Esophagus mucosa (tissue), 1 donor: ENCODE results near the gene NT5DC3. TPM values are rescaled to one million over a fixed set of nuclear protein-coding genes. Genes with fewer than 3 reads are reported as not detected.
"Not testable (repeated sequence)": the region's sequence is repeated elsewhere in the genome, so short reads cannot be mapped to it uniquely, and the experiment has no call there.

Experiments
- ATAC-seq: fragments of 200-7000 bp; cut with Tn5 transposase; one replicate; pipeline ENCODE4 v1.9.1; 2020
- total RNA-seq: library from RNA; stranded (reverse); gene quantifications from one replicate; pipeline ENCODE4 v1.2.4, GENCODE V29; 2023
- donor health status: DM: yes; HTN: yes; CAD: no.

NT5DC3 gene
- total RNA-seq, 1 donor from 2014 or later = 4.8 TPM

DNA sequence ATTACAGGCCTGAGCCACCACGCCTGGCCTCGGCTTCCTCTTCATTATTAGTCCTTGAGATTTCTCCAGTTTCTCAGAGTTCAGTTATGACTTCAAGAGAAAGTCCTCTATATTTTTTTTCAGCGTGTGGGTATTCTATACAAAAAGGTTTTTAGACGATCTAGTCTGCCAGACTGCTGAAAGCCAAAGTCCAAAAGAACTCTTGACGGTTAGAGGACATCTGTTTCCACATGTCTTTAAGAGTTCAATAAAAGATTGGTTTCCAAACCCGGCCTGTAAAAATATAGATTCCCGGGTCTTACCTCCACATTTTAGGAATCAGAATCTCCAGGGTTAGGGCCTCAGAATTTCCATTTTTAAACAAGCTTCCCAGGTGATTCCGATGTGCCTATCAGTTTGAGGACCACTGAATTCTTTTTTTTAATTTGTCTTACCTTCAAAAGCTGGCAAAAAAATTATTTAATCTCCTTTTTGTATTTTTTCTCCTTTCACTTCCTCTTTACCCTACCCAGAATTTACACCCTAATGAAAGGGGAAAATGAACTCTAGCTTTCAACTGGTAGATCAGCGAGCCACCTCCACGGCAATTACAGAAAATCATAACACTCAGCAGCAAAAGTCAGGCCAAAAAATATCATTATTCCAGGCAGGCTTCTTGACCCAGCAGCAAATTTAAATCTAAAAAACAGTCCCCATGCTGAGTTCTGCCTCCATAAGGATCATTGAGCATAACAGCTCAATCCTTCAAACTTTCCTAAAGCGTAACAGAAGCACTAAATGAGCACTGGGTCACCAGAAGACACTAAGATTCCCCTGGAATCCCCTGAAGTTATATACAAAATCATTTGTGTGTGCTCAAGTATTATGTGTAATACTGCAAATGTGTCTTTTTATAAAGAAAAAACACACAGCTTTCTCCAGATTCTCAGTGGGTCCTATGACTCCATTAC lies 8.7 kb downstream of the NT5DC3 start:
- no peak for ATAC-seq

DNA sequence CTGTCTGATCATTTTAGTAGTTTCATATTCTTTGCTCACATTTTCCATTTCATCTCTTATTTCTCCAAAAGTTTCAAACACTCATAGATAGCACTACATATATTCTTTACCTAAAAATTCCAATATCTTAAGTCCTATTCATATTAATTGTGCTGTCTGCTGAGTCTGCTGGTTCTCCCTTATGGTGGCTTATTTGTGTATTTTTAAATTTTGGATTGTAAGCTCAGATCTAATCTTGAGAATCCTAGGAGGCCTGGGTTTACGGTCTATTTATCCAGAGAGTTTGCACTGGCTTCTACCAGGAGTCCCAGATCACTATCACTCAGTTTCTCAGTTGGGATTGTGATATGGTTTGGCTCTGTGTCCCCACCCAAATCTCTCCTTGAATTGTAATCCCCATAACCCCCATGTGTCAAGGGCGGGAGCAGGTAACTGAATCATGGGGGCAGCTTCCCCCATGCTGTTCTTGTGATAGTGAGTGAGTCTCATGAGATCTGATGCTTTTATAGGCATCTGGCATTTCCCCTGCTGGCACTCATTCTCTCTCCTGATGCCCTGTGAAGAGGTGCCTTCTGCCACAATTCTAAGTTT lies 10.2 kb downstream of the NT5DC3 start:
- no peak for ATAC-seq

DNA sequence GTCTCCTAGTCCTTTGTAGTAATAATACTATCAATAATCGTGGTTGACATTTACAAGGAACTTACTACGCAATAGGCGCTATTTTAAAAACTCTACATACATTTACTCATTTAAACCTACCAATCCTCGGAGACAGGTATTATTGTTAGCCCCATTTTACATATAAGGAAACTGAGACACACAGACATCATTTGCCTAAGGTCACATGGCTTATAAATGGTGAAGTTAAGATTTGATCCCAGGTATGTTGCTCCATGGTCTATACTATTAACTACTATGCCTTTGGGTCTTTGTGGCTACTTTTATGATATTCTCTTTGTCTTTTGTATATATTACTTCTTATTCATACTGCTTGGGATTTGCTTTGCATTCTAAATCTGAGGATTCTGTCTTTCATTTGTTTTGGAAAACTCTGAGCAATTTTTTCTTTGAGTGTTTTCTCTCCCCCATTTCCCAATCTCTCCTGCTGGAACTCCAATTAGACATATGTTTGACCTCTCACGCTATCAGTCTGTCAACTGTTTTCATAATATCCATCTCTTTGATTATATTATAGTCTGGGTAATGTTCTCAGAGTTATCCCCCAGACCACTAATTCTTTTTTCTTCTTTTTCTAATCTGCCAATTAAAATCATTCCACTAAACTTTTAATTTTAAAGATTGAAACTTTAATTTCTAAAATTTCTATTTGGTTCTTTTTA lies 10.9 kb downstream of the NT5DC3 start:
- no peak for ATAC-seq

DNA sequence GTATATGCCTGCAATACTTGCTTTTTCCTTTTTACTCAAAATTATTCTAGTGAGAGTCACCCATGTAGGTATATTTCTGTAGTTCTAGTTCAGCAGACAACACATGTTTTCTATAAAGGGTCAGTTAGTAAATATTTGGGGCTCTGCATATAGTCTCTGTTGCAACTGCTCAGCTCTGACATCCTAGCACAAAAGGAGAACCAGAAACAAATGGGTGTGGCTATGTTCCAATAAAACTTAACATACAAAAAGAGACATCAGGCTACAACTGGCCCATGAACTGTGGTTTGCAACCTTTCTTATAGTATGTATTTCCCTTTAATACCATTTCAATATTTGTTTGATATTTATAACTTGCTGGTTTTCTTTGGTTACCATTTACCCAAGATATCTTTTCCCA lies 11.9 kb downstream of the NT5DC3 start:
- no peak for ATAC-seq

DNA sequence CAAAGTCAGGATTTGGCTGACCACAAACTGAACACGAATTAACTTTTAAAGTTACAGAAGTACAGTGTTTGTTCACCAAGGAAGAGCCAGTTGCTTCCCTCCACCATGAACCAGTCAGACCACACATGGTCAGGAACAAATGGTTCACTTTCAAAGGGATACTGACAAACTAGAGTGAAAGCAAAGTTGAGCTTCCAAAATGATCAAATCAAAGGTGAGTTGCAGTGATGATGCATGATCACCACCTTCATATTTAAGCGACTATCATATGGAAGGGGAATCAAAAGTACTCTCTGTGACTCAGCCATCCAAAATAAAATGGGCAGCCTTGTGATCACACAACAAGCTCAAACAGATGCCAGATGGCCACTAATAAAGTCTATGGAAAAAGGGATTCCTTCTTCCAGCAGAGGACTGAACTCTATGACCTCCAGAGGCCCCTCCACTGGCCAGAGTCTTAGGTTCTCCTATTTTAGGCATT lies 13.1 kb downstream of the NT5DC3 start:
- ATAC-seq = no peak

DNA sequence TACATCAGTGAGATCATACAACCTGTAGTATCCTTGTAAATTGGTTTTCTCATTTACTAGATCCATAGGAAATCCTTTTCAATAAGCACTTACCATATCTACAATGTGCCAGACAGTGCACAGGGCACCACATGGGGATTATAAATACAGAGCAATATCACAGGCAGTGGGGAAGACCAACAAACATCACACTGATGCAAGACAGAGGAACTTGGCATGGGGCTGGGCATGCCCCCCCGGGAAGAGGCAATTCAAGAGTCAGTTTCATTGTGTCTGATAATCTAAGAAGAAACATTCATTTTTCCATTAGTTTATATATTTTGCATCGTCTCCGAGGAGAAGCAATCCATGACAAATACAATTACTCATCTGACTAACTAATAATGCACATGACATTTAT lies 16.2 kb downstream of the NT5DC3 start:
- ATAC-seq = no peak

DNA sequence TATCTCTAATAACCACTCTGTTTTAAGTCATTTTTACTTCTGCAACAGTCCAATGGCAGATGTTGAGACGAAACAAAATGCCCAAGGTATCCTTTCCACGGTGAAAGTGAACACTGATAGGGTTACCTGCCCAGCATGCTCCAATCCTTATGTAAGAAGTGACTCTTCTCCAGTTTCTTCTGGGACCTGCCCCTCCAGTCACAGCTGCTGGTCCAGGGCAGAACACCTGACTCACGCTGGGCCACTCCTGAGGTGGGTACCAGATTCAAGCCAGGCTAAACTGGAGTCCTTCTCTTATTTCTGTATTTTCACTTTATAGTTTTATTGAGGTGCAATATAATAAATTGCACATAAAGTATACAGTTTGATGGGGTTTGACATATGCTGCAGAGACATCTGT lies 16.7 kb downstream of the NT5DC3 start:
- no peak for ATAC-seq

DNA sequence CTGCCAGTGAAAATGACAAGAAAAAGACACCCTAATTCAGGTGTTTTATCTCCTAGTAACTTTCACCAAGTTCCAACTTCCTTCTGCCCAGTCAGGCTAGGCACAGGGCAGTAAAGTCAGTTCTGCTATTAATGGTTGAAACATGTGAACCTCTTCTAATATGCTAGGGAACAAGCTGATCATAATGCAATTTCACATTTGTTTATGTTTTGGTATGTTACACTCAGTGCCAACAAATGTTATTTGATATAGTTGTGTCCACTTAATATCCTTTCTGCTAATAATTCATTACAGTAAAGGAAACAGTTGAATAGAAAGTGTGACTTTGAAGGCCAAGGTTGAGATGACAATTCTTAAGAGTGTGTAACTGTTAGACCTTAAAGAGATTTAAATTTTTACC lies 17.2 kb downstream of the NT5DC3 start:
- ATAC-seq = no peak

DNA sequence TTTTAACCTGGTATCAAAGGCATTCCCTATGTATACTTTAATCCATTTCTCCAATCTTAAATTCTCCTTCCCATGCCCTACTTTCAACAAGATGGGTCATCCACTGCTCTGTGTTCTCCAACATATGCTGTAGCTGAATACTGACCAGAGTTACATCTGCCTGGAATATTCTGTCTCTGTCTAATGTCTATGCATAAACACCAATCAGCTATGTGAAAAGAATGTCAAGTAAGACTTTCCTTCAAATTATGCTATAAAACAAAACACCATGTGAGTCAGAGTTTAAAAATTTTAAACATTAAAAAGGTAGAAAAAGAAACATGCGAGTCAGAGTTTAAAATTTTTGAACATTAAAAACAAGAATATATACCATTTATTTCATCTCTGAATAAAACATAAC lies 19.3 kb downstream of the NT5DC3 start:
- ATAC-seq = no peak

DNA sequence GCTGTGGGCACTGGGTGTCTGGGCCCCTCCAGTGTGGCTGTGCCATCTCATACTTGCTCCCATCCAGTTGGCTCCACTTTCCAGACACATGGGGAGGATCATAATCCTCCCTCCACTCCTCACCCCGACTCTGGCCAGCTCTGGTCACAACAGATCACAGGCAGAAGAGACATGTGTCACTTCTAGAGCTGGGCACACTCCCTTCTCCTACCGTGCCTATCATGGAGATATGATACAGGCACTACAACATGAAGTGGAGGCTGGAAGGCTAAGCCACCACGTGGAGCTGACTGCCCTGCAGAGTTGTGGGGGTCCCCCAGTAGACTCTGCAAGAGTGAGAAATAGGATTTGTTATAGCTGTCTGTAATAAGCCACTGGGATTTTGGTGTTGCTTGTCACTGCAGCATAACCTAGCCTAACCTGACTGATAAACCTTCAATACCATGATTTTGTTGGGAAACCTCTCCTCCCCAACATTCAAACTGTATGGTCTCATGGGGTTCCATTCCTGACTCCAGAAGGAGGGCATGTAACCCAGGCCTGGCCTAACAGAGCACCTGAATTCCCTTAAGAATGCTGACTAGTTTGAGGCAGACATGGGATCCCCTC lies 20.0 kb downstream of the NT5DC3 start:
- ATAC-seq = no peak

DNA sequence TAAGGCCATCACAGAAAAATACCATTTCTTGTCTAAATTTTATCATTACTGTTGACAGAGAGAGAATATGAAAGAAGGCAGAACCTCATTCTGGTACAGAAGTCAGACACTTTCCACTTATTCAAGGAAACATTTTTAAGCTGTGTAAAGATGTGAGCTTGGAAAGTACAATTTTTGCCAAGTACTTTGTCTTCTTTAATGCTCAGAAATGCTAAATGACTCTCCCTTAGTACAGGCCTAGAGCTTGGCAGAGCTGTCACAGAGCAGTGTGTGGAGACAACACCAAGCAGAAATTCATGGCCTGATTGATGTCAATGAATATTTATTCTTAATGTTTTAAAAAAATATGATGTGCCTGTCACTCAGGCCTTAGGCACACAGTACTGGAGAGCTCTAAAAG lies 20.7 kb downstream of the NT5DC3 start:
- ATAC-seq = no peak

DNA sequence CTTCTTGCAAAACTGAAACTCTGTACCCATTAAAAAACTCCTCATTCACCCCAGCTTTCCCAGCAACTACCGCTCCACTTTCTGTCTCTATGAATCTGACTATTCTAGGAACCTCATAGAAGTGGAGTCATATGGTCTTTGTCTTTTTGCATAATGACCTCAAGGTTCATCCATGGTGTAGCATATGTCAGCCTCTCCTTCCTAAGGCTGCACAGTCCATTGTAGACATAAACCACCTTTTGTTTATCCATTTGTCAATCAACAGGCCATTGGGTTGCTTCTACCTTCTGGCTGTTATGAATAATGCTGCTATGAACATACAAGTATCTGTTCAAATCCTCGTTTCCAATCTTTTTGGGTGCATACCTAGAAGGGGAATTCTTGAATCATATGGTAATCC lies 21.1 kb downstream of the NT5DC3 start:
- no peak for ATAC-seq

DNA sequence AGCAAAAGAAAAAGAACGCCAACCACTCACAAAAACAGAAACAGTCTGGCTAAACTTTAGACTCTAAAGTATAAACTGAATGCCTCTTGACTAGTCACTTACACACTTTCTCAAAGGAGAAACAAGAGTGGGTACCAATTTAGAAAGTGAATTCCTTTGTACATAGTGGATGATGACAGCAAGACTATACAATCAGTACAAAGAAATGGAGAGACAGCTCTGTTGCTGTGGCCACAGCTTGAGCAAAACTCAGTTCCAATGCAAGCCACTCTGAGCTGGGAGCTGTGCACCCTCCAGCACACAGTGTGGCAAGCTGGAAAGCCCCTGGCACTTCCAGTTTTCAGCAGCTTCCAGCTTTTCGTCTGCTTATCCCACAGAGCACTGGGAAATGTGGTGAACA lies 21.7 kb downstream of the NT5DC3 start:
- ATAC-seq = no peak

DNA sequence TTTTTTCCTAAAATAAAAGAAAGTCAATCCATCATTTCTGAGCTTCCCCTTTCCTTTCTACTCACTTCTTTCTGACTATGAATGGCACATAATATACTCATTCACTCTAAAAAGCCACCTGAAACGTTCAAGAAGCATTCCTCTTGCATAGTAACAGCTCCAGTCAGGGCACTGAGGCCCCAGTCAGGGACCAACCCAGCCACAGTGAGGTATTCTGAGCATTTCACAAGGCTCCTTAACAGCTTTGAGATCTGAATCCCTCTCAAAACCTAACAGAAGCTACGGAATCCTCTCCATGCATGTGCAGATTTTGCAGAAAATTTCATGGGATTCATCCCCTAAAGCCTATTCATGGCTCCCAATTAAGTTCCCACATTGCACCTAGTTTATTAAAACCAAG lies 23.2 kb downstream of the NT5DC3 start:
- no peak for ATAC-seq

DNA sequence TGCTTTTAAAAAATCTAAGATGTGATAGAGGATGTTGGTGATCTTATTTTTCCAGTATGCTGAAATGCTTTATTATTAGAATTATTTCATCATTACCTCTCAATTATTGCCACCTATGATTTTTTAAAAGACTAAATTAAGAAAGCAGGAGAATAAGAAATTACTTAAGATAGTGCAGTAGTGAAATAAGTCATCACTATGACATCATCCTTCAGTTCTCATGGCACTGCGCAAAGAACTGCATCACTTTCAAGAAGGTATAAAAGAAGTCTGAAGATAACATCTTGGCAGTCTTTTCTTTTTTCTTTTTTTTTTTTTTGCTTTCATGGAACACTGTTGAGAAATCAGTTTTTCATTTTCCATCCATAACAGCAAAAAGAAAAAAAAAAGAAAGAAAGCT lies 24.4 kb downstream of the NT5DC3 start:
- ATAC-seq = no peak

DNA sequence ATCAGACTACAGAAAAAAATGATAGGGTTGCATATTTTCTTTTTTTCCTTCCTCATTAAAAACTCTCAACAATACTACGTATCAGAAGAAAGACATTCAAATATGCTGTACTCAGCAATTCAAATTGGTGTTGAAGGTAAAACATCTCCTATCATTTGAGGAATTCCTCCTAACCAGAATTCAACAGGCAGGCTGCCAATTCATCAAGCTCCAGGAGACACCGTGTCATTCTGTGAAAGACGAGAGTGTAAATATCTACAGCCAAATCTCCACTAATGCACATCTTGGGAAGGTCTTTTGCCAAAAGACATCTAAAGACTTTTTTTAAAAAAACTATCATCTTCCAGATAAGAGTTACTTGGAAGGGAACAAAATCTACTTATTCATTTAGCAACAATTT lies 26.6 kb downstream of the NT5DC3 start:
- no peak for ATAC-seq

DNA sequence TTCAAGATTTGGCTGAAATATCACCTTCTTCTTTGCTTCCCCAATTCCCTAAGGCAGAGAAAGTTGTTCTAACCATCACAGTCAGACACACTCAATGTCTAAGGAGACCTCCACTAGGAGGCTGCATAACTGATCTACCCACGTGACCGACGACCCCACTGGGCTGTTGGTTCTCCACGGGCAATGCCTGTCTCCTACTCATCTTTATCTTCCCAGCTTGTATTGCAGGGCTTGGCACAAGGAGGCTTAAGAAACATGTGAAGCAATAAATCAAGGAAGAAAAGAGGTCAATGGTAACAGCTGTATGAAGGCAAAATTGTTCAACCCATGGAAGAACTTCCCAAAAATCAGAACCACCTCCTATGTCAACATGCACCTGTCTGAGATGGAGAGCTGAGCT lies 27.1 kb downstream of the NT5DC3 start:
- no peak for ATAC-seq

DNA sequence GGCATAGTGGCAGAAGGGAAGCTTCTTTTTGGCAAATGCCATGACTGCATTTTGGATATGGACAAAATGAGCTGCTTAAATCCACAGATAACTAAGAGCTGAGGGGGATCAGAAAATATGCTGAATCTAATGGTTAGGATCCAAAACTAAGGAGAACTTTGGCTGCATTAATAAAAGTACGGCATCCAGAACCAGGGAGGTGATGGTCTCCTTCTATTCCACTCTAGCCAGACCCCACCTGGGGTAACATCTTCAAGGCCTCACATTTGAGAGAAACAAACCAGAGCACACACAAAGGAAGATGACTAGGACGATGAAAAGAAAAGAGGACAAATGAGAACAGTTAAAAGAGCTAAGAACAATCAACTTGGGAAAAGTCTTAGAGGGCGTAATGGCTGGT lies 27.6 kb downstream of the NT5DC3 start:
- no peak for ATAC-seq

DNA sequence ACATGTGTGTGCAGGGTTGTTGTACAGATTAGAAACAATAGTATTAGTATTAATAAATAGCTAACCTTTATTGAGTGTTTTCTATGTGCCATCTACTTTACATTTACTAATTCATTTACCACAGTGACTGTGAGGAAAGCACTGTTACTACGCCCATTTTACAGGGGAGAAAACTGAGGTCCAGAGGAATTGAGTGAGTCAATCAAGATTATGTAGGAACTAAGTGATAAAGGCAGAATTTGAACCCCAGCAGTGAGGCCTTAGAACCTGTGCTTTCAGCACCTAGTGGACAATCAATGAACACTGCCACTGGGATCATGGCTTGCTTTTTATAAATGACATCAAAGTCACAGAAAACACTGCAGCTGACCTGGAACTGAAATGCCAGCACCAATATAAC lies 28.2 kb downstream of the NT5DC3 start:
- ATAC-seq = no peak

DNA sequence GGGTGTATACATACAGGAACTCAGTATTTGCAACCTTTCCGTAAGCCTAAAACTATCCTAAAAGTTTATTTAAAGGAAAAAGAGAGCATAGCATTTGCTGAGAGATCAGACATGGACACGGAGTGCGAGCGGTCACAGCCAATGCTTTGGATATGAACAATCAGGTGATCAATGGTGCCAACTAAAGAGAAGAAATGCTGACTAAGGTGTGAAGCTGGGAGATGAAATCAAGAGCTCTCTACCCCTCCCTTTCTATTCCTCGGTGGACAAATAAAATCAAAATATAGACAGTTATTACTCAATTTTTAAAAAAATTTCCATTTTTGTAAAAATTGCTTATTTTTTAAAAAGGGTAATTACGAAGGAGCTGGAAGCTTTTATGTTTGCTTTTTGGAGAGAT lies 29.2 kb downstream of the NT5DC3 start:
- ATAC-seq = no peak

DNA sequence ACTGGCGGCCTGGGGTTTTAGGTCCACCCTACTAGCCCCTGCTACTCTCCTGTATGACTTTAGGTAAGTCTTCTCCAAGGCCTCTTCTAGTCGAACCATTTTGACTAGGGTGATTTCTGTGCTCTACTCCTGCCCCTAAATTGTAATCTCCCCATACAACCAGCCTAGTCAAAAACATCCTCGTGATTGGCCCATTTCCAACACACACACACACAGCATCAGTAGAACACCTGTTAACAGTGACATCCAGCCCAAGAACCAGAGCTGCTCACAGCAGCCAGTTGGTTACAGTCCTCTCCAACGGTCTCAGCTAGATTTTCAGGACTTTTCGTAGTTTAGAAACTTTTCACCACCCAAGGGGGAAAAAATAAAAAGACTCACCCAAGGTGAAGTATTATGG lies 30.9 kb downstream of the NT5DC3 start:
- no peak for ATAC-seq

DNA sequence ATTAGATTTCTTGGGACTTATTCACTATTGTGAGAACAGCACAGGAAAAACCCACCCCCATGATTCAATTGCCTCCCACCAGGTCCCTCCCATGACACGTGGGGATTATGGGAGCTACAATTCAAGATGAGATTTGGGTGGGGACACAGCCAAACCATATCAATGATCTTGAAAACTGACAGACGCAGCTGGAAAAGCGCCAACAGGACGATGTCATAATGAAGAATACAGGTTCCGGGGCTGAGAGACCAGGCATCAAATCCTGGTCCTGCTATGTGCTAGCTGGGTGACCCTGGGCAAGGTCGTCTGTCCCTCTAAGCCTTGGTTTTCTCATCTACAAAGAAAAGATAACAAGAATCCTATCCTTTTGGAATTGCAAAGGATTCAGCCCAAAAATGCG lies 31.4 kb downstream of the NT5DC3 start:
- ATAC-seq = not testable (repeated sequence)

DNA sequence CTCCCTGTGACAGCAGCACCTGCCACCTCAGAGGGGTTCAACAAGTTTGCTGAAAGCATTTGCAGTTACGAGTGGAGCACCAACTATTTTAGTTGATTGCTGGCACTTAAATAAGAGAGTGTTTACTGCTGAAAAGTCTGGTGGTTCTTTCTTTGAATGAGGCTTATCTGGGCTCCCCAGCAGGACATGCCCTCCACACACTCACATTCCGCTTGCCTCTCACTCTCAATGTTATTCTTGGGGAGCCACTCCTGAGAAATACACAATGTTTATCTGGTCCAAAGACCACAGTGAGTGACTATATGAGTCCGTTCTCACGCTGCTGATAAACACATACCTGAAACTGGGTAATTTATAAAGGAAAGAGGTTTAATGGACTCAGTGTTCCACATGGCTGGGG lies 31.9 kb downstream of the NT5DC3 start:
- no peak for ATAC-seq
